Measurements from ENCODE around the gene SYNE4.

- TF ChIP-seq CTCF (IDR thresholded peaks at IDR 0.05; ENCODE audit: insufficient read depth, low read length) (no peak), GABPA (IDR thresholded peaks at IDR 0.05; ENCODE audit: low read depth) (no peak), REST (IDR thresholded peaks at IDR 0.05; ENCODE audit: insufficient replicate concordance, low read depth) (no peak), POLR2AphosphoS5 (IDR thresholded peaks at IDR 0.05; ENCODE audit: low read depth) (no peak), SPI1 (IDR thresholded peaks at IDR 0.05; ENCODE audit: borderline replicate concordance, low read depth) (no peak)
Observed at GRCh38 chr19:35988824-35989223, 19.8 kb downstream of the SYNE4 start.
